Amygdala (tissue), 56 donors: Measurements from ENCODE around the gene SCUBE3.

Experiments used
- DNase-seq, 56 donors: peaks; one replicate each; lab custom pipeline; 2025; lab: John Stamatoyannopoulos, UW

Gene SCUBE3

GRCh38 chr6:35181308-35181932, 32.3 kb upstream of the SCUBE3 start:
- DNase-seq: no peak

GRCh38 chr6:35181933-35182612, 31.7 kb upstream of the SCUBE3 start:
- peak in 2 of 56 donors; percentile 5 to 38 for DNase-seq

GRCh38 chr6:35183281-35183680, 30.5 kb upstream of the SCUBE3 start:
- no peak for DNase-seq

- DNase-seq: no peak
Measured at GRCh38 chr6:35183935-35184334, 29.8 kb upstream of the SCUBE3 start.

GRCh38 chr6:35184580-35185301, 29.0 kb upstream of the SCUBE3 start:
- no peak for DNase-seq

GRCh38 chr6:35185302-35185681, 28.5 kb upstream of the SCUBE3 start:
- no peak for DNase-seq

- no peak for DNase-seq
Measured at GRCh38 chr6:35185971-35186370, 27.8 kb upstream of the SCUBE3 start.

- DNase-seq: no peak
Measured at GRCh38 chr6:35186571-35186970, 27.2 kb upstream of the SCUBE3 start.

GRCh38 chr6:35188886-35189285, 24.9 kb upstream of the SCUBE3 start:
- DNase-seq: no peak

GRCh38 chr6:35190306-35190705, 23.4 kb upstream of the SCUBE3 start:
- DNase-seq: no peak

GRCh38 chr6:35191889-35192288, 21.9 kb upstream of the SCUBE3 start:
- DNase-seq: no peak

- DNase-seq: no peak
Measured at GRCh38 chr6:35192301-35192860, 21.4 kb upstream of the SCUBE3 start.

- no peak for DNase-seq
Measured at GRCh38 chr6:35194390-35194789, 19.4 kb upstream of the SCUBE3 start.

- DNase-seq: no peak
Measured at GRCh38 chr6:35195120-35195780, 18.5 kb upstream of the SCUBE3 start.

GRCh38 chr6:35197196-35197595, 16.6 kb upstream of the SCUBE3 start:
- no peak for DNase-seq

- peak in 1 of 56 donors; percentile 13 for DNase-seq
Measured at GRCh38 chr6:35199866-35200265, 13.9 kb upstream of the SCUBE3 start.

- no peak for DNase-seq
Measured at GRCh38 chr6:35202066-35202546, 11.7 kb upstream of the SCUBE3 start.

- DNase-seq: peak in 1 of 56 donors; percentile 6
Measured at GRCh38 chr6:35203152-35203670, 10.5 kb upstream of the SCUBE3 start.

GRCh38 chr6:35203680-35204079, 10.1 kb upstream of the SCUBE3 start:
- no peak for DNase-seq

GRCh38 chr6:35206346-35206745, 7.4 kb upstream of the SCUBE3 start:
- DNase-seq: no peak

GRCh38 chr6:35208419-35208818, 5.3 kb upstream of the SCUBE3 start:
- no peak for DNase-seq
